GM18907 (cell line): ENCODE data around the gene ADD3.

Experiments used
- ATAC-seq: cut with Tn5 transposase; IDR thresholded peaks from one replicate; pipeline ENCODE4 v1.9.1; 2021; ENCODE audit warnings: mild to moderate bottlenecking, moderate library complexity; ENCODE audit not compliant: unreplicated experiment

The ADD3 gene

DNA sequence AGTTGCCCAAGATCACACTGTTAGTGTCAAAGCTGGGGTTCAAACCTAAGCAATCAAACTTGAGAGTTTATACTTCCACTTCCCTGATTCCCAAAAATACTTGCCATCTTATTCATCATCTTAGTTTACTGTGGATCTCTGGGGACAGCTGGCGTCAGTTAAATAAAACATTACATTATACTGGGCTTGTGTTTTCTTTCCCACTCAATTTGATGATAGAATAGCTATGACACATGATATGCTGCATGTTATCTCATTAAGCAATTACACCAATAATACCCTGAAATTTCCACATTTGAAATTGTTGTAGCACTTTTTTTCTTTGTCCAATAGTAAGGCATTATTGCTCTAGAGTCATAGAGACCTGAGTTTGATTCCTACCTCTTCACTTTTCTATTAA, 136.7 kb downstream of the ADD3 start:
- no peak for ATAC-seq

GRCh38 chr10:110147961-110148360, 140.2 kb downstream of the ADD3 start:
- ATAC-seq, result no peak

DNA sequence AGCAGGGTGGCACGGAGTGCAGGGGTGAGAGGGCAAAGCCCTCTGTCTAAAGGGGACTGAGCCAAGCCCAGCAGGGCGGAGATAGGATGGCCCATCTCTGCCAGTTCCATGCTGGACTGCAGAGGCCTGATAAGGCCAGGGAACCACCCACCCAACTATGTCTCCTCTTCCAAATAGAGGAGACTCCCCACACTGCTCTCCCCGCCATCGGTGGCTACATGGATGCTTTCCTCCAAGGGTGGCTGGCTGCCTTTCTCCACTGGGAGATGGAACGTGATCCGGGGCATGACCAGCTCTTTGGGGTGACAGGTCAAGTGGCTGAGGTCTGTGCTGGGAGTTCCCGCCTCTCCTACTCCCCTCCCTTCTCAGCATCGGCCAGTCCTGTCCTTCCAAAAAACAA, 141.5 kb downstream of the ADD3 start:
- ATAC-seq, result no peak

DNA sequence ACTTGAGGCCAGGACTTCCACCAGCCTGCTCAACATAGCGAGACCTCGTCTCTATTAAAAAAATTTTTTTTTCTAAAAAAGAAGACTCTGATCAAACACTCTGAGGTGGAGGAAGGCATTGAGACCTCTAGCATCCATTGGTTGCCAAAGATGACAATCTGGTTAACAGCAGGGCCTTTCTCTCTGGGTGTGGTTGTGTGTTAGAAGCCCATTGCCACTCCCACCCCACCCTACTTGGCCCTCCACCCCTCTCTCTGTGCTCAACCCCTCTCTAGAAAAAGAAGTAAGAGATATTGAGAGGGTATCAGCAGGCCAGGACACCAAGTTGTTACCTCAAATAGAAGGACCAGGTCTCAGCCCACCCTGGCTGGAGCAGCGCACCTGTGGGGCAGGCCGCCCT, 142.3 kb downstream of the ADD3 start:
- ATAC-seq, result no peak

GRCh38 chr10:110150981-110151380, 143.2 kb downstream of the ADD3 start:
- no peak for ATAC-seq

DNA sequence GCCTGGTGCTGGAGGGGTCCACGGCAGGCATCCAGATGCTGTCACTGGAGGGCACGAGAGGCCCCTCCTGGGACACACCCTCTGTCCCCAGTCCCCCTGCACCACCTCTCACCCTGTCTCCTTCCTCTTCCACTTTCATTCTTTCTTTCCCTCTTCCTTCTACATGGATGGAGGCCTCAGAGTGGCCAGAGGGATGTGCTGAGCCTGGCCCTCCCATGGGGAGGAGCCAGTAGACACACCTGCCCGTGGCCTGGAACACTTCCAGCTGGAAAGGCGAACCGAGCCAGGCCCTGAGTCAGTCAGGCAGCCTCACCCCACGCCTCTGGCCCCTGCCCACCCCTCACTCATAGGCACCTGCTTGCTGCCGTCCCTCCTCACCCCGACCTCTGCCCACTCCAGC, 143.7 kb downstream of the ADD3 start:
- ATAC-seq, result no peak

GRCh38 chr10:110151971-110152370, 144.2 kb downstream of the ADD3 start:
- no peak for ATAC-seq

DNA sequence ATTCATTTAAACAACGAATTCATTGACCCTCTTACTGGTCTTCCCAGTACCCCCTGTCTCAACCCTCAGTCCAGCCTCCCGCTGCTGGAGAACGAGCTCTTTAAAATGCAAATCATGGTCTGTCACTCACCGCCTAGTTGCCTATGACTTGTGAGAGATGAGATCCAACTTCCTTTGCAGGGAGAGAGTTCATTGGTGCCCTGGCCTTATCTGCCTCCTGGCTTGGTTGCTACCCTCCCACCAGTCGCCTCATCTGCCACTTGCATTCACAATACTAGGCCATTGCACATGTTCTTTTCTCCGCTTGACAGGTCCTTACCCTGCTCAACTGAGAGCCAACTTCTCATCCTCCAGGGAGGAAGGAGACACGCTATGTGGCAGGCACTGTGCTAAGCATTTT, 145.6 kb downstream of the ADD3 start:
- no peak for ATAC-seq

GRCh38 chr10:110156046-110156445, 148.3 kb downstream of the ADD3 start:
- no peak for ATAC-seq

DNA sequence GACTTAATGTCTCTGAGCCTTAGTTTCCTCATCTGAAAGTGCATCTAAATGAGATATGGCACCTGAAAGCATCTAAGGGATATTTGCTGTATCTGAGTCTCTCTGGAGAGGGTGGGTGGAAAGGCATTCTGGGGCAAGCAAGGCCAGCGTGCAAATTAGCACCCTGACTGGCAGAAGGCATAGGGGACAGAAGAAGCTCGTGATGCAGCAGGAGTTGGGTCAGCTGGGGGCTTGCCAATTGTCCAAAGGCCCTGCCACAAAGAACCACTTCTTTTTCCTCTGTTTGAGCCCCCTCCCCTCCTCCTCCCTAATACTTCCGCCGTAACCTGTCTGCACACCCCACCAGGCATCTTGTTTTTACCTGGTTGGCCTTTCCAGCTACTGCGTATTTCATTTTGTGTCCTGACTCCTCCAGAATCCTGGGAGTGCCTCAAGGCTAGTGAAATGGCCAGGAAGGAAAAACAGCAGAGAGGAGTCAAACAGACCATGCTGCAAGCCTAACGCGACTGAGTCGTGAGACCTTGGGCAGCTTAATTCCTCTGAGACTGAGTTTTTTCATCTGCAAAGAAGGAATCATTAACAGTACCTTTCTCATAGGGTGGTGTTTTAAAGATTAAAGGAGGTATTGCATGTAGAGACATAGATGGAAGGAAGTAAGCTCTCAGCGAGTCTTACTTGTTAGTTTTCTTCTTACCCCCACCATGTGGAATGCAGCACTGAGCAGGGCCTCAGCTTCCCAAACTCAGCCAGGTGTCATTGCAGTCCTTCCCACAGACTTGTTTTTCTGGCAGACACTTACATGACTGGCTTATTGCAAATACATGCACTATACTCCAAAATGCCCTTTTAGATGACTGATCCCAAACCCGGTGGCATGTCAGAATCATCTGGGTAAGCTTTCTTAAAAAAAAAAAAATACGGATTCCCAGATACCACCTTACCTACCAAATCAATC, 150.5 kb downstream of the ADD3 start:
- ATAC-seq, result no peak

DNA sequence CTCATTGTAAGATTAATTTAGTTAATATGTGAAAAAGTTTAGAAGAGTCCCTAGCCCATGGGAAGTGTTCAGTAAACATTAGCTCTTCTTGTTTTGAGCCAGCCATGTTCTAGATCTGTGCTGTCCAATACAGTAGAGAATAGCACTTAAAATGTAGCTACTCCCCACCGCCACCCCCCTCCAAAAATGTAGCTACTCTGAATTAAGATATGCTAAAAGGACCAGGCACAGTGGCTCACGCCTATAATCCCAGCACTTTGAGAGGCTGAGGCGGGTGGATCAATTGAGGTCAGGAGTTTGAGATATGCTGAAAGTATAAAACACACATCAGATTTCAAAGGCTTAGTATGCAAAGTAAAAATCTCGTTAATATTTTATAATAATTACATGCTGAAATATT, 152.3 kb downstream of the ADD3 start:
- ATAC-seq, result no peak

GRCh38 chr10:110160522-110160921, 152.7 kb downstream of the ADD3 start:
- ATAC-seq, result no peak

DNA sequence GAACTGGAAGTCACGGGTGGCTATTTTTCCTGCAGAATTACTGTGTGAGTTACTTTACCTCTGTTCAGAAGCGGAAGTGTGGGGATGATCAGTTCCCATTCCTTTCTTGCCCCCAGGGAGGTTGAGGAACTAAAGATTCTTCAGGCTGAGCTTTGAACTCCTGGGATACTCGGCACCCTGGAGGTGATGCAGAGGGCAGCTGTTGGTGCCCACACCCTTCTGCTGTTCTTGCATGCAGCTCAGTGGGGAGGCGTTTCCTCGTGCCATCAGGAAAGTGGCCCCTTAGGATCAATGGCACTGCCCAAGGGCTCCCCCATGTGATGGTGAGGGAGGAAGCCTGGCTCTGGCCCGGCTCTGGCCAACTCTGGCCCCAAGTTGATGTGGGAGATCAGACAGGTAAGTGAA, 155.0 kb downstream of the ADD3 start:
- no peak for ATAC-seq

DNA sequence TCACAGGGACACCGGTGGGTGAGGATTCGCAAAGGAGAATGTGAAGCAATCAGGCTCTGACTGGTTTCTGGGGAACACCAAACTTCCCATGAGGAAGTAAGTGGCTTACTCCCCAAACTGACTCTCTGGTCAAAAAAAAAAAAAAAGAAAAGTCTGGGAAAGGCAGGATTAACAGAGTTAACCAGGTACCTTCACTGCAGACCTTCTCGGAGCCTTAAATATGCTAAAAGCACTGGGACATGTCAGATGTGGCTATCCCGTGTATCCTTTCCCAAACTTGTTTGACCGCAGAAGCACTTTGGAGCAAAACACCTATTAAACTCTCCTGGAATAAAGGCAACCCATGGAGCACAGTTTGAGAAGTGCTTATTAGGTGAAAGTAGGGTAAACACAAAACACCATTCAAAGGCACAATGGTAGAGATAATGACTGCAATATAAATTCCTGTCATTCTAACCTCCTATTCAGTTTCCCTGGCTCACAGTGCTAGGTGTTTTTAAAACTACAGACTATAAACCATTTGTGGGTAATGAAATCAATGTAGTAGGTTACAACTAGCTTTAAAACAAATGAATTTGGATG, 155.5 kb downstream of the ADD3 start:
- ATAC-seq, result no peak

DNA sequence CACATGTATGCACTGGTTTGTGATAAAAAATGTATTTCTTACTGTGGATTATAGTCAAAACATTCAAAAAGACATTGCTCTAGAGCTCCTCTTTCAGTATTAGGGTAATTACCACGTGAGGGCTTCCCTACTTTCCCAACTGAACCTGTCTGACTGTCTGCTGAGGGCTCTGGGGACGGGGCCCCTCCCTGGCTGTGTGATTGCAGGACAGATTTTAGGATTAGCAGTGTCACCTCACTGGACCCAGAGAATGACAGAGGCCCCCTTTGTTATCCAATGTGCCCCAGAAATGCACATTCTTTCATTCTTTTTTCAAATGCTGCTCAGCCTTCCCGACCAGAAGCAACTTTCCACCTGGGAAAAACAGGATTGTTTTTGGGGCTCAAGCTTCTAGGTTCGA, 156.1 kb downstream of the ADD3 start:
- no peak for ATAC-seq

DNA sequence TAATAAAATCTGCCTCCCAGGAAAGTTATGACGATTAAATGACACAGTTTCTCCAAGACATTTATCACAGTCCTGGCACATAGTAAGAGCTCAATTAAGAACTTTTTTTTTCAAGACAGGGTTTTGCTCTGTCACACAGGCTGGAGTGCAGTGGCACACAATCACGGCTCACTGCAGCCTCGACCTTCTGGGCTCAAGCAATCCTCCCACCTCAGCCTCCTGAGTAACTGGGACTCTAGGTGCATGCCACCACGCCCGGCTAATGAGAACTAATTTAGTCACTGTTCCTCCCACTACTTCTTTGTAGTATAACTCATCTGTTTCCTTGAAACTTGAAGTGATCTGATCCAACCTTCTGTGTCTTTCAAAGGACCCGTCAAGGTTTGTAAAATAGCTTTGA, 157.5 kb downstream of the ADD3 start:
- no peak for ATAC-seq

DNA sequence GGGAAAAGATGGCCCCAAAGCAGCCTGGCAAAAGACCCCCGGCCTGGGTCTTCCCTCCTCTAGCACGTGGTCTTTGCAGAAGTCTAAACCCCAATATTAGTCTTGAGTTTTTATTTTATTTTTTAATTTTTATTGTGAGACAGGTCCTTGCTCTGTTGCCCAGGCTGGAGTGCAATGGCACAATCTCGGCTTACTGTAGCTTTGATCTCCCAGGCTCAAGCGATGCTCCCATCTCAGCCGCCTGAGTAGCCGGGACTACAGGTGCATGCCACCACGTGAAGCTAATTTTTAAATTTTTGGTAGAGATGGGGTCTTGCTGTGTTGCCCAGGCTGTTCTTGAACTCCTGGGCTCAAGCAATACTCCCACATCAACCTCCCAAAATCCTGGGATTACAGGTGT, 159.4 kb downstream of the ADD3 start:
- ATAC-seq, result no peak

GRCh38 chr10:110168601-110169481, 161.1 kb downstream of the ADD3 start:
- peak; percentile 61 for ATAC-seq

DNA sequence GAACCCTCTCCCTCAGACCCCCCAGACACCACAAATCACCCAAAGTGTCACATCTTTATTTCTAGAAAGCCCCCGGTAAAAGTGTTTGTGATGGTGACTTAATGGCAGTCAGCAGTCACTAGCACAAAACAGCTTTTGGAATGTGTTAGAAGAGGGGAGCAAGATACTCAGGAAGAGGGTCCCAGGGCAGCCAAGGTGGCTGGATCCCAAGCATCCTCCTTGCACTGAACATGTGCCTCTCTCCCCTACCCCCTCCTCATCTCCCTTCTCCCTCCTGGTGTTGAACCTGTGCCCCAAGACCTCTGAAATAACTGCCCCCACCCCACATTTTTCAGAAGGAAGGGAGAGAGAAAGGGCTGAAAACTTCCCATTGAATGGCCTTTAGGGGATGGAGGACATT, 161.8 kb downstream of the ADD3 start:
- no peak for ATAC-seq

DNA sequence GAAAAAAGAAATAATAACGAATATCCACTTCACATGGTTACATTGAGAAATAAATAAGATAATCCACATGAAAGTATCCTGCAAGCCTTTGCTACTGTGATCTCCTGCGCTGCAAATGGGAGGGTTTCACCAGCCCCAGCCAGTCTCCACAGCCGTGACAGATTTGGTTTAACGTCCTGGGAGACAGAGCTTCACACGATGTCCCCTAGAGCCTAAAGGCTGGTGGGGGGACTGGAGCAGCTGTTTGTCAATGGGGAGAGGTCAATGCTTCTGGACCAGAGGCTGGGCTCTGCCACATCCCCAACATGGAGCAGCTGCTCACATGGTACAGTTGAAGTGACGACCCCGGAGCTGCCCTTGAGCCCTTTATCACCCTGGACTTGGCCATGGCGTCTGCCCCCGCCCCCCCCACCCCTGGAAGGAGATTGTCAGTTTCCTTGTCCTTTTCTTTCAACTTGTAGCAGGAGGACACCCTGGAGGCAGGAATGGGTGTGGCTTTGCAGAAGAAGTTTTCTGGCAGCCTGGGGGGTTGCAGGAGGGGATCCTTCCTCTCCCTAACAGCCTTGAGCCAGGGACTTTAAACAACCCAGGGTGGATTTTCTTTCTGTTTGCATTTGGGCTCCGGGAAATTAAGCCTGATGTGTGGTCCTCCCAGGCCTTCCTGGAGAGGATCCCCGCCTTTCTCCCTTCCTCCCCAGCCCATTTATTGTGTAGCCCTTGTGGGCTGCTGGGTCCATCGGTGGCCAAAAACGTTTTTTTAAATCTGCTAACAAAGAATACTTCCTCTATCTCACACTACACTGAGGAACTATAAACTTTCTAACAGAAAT, 162.6 kb downstream of the ADD3 start:
- ATAC-seq, result no peak

DNA sequence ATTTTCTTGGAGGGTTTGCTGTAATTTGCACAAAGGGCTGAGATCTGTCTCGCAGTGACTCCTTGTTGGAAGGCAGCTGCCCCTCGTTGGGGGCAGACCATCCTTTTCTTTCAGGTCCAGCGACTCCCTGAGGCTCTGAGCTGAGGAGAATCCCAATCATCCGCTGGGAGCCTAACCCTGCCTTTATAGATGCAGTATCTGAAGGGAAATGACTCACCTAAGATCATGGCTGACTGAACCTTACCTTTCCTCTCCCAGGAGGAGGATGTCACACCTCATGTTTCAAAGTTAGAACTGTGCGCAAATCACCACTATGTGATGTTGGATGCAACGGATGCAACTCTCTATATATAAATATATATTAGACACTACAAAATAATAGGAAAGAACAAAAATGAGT, 163.2 kb downstream of the ADD3 start:
- no peak for ATAC-seq
